ENCODE results near the gene ABCB8.

DNA sequence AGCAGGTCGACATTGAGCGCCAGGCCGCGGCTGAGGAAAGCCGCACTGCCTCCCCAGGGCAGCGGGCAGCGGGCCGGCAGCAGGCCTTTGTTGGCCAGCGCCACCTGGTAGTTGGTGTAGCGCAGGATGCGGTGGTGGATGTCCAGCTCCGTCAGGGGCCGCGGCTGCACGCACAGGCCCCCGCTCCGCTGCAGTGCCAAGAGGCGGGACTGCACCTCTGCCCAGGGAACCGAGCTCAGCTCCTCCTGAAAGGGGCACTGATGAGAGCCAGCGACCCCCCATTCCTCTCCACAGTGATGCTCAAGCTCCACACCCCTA is 9.2 kb upstream of the ABCB8 start:
- no peak for TF ChIP-seq YY1 (tag by site-specific recombination; IDR thresholded peaks at IDR 0.05)
- TF ChIP-seq ZNF121 (tag by site-specific recombination; IDR thresholded peaks at IDR 0.05), result no peak
- no peak for TF ChIP-seq CTCF (tag by site-specific recombination; IDR thresholded peaks at IDR 0.05)
- TF ChIP-seq, protein P1, sequence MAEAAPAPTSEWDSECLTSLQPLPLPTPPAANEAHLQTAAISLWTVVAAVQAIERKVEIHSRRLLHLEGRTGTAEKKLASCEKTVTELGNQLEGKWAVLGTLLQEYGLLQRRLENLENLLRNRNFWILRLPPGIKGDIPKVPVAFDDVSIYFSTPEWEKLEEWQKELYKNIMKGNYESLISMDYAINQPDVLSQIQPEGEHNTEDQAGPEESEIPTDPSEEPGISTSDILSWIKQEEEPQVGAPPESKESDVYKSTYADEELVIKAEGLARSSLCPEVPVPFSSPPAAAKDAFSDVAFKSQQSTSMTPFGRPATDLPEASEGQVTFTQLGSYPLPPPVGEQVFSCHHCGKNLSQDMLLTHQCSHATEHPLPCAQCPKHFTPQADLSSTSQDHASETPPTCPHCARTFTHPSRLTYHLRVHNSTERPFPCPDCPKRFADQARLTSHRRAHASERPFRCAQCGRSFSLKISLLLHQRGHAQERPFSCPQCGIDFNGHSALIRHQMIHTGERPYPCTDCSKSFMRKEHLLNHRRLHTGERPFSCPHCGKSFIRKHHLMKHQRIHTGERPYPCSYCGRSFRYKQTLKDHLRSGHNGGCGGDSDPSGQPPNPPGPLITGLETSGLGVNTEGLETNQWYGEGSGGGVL (tag by site-specific recombination; IDR thresholded peaks at IDR 0.05), result no peak

Data from HEK293 (cell line).